Endothelial cell (in vitro differentiated cells): ENCODE results near the gene SCN4B. TPM values are rescaled to one million over a fixed set of nuclear protein-coding genes. Genes with fewer than 3 reads are reported as not detected.

Source experiments
- DNase-seq: peaks from one replicate; pipeline ENCODE4 v3.0.0; 2021; ENCODE audit warnings: low spot score
- H3K27ac Mint-ChIP-seq: one replicate; pipeline ENCODE4 v1.8.0; 2021; ENCODE audit warnings: mixed read lengths, inconsistent platforms; ENCODE audit not compliant: unreplicated experiment
- H3K27me3 Mint-ChIP-seq: one replicate; pipeline ENCODE4 v1.8.0; 2021; ENCODE audit warnings: mild to moderate bottlenecking, moderate library complexity, mixed read lengths, inconsistent platforms; ENCODE audit not compliant: unreplicated experiment
- H3K36me3 Mint-ChIP-seq: one replicate; pipeline ENCODE4 v1.8.0; 2021; ENCODE audit warnings: mild to moderate bottlenecking, low read depth, mixed read lengths, inconsistent platforms; ENCODE audit not compliant: unreplicated experiment
- H3K4me1 Mint-ChIP-seq: one replicate; pipeline ENCODE4 v1.8.0; 2021; ENCODE audit warnings: mild to moderate bottlenecking, mixed read lengths, inconsistent platforms; ENCODE audit not compliant: unreplicated experiment
- H3K4me3 Mint-ChIP-seq: one replicate; pipeline ENCODE4 v1.8.0; 2021; ENCODE audit warnings: mild to moderate bottlenecking, mixed read lengths, inconsistent platforms; ENCODE audit not compliant: unreplicated experiment
- H3K9me3 Mint-ChIP-seq: one replicate; pipeline ENCODE4 v1.8.0; 2021; ENCODE audit warnings: mixed read lengths, inconsistent platforms; ENCODE audit not compliant: unreplicated experiment
- CTCF ChIP-seq: fragments of 200-600 bp; sonication (generic); IDR thresholded peaks from one replicate; pipeline ENCODE4 v1.5.0; 2021; ENCODE audit warnings: antibody characterized with exemption; ENCODE audit not compliant: unreplicated experiment
- total RNA-seq: library from RNA; stranded (reverse); fragmentation: NEBNext Ultra II Directional; extraction: Animal tissue kit (Norgen Biotek cat#: 25700); gene quantifications from one replicate; pipeline ENCODE4 v1.2.1, GENCODE V29; 2021; ENCODE audit not compliant: unreplicated experiment

The SCN4B gene
- total RNA-seq, 1 donor from 2014 or later, result 3.1 TPM

- no peak for DNase-seq
- no peaks in the 10 kb centered on the region for H3K36me3 Mint-ChIP-seq
- no peak for TF ChIP-seq CTCF
- H3K4me1 Mint-ChIP-seq, result no peaks in the 10 kb centered on the region
- H3K27me3 Mint-ChIP-seq, result peaks cover 15% of the 10 kb centered on the region
- no peaks in the 10 kb centered on the region for H3K9me3 Mint-ChIP-seq
- no peak overlapping the region for H3K27ac Mint-ChIP-seq
- no peak overlapping the region for H3K4me3 Mint-ChIP-seq
Observed at GRCh38 chr11:118168316-118168715, 15.7 kb upstream of the SCN4B start.

GRCh38 chr11:118167906-118168305 lies 15.3 kb upstream of the SCN4B start:
- DNase-seq, result no peak
- peaks cover 11% of the 10 kb centered on the region for H3K27me3 Mint-ChIP-seq
- no peaks in the 10 kb centered on the region for H3K4me1 Mint-ChIP-seq
- no peak overlapping the region for H3K4me3 Mint-ChIP-seq
- no peaks in the 10 kb centered on the region for H3K36me3 Mint-ChIP-seq
- H3K27ac Mint-ChIP-seq, result no peak overlapping the region
- H3K9me3 Mint-ChIP-seq, result no peaks in the 10 kb centered on the region
- no peak for TF ChIP-seq CTCF

- Mint-ChIP-seq H3K27ac (no peak overlapping the region), H3K4me1 (no peaks in the 10 kb centered on the region), H3K9me3 (no peaks in the 10 kb centered on the region), H3K27me3 (peaks cover 11% of the 10 kb centered on the region), H3K4me3 (no peak overlapping the region), H3K36me3 (no peaks in the 10 kb centered on the region)
- DNase-seq, result no peak
- TF ChIP-seq CTCF, result no peak
Observed at GRCh38 chr11:118167253-118167652, 14.6 kb upstream of the SCN4B start.

- H3K27me3 Mint-ChIP-seq, result peaks cover 11% of the 10 kb centered on the region
Observed at GRCh38 chr11:118166641-118167040, 14.0 kb upstream of the SCN4B start.

GRCh38 chr11:118164885-118165284 lies 12.3 kb upstream of the SCN4B start:
- Mint-ChIP-seq H3K27me3 (peaks cover 5% of the 10 kb centered on the region), H3K27ac (no peak overlapping the region), H3K4me1 (no peaks in the 10 kb centered on the region), H3K36me3 (no peaks in the 10 kb centered on the region), H3K9me3 (no peaks in the 10 kb centered on the region), H3K4me3 (no peak overlapping the region)
- TF ChIP-seq CTCF, result no peak
- DNase-seq, result no peak

More at GRCh38 chr11:118166641-118167040, 14.0 kb upstream of the SCN4B start:
- no peak for TF ChIP-seq CTCF
- Mint-ChIP-seq H3K9me3 (no peaks in the 10 kb centered on the region), H3K27ac (no peak overlapping the region), H3K4me1 (no peaks in the 10 kb centered on the region), H3K36me3 (no peaks in the 10 kb centered on the region), H3K4me3 (no peak overlapping the region)
- DNase-seq, result no peak
